Measurements from ENCODE around the gene NUDCD3. TPM values are rescaled to one million over a fixed set of nuclear protein-coding genes. Genes with fewer than 3 reads are reported as not detected.
"Not testable (repeated sequence)": the region's sequence is repeated elsewhere in the genome, so short reads cannot be mapped to it uniquely, and the experiment has no call there.

Gene NUDCD3
- total RNA-seq, 1 donor from 2014 or later: 43.5 TPM

DNA sequence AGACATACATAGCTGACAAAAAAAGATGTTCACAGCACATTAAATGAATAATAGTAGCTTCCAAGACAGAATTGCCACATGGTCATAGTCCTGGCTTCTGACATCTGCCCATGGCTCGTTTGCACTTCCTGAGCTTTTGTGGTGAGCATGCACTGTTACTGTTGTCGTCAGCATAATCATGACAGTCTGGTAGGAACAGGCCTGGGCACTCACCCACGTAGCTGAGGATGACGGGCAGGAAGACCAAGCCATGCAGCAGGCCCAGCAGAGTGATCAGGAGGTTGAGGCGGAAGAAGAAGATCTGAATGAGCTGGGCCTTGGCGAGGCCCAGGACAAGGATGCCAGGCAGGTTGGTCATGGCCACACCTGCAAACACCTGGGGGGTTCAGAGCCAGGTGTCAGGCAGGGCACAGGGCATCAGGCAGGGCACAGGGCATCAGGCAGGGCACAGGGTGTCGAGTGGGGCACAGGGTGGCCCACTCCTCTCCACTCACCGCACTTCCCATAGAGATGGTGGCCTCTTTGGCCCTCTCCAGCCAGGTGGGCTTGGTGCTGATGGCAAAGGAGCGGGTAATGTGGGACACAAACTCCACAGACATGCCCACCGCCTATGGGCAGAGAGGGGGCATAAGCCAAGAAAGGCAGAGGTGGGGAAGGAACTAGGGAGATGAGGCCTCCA lies 25.3 kb upstream of the NUDCD3 start:
- TF ChIP-seq, protein P1, sequence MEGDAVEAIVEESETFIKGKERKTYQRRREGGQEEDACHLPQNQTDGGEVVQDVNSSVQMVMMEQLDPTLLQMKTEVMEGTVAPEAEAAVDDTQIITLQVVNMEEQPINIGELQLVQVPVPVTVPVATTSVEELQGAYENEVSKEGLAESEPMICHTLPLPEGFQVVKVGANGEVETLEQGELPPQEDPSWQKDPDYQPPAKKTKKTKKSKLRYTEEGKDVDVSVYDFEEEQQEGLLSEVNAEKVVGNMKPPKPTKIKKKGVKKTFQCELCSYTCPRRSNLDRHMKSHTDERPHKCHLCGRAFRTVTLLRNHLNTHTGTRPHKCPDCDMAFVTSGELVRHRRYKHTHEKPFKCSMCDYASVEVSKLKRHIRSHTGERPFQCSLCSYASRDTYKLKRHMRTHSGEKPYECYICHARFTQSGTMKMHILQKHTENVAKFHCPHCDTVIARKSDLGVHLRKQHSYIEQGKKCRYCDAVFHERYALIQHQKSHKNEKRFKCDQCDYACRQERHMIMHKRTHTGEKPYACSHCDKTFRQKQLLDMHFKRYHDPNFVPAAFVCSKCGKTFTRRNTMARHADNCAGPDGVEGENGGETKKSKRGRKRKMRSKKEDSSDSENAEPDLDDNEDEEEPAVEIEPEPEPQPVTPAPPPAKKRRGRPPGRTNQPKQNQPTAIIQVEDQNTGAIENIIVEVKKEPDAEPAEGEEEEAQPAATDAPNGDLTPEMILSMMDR (conservative IDR thresholded peaks at IDR 0.05; ENCODE audit: low read depth, low read length): no peak
- DNase-seq (ENCODE audit: low read depth): no peak
- H3K4me3 ChIP-seq (ENCODE audit: low read depth, low read length): no peak overlapping the region

GRCh38 chr7:44512736-44513135 lies 22.3 kb upstream of the NUDCD3 start:
- no peak for DNase-seq (ENCODE audit: low read depth)
- TF ChIP-seq, protein P1 (conservative IDR thresholded peaks at IDR 0.05; ENCODE audit: low read depth, low read length): no peak
- H3K4me3 ChIP-seq (ENCODE audit: low read depth, low read length): no peak overlapping the region

- H3K4me3 ChIP-seq (ENCODE audit: low read depth, low read length): no peak overlapping the region
- no peak for DNase-seq (ENCODE audit: low read depth)
- TF ChIP-seq, protein P1 (conservative IDR thresholded peaks at IDR 0.05; ENCODE audit: low read depth, low read length): no peak
Measured at GRCh38 chr7:44511863-44512468, 21.5 kb upstream of the NUDCD3 start.

GRCh38 chr7:44511236-44511635 lies 20.8 kb upstream of the NUDCD3 start:
- H3K4me3 ChIP-seq (ENCODE audit: low read depth, low read length): no peak overlapping the region
- no peak for DNase-seq (ENCODE audit: low read depth)
- TF ChIP-seq, protein P1 (conservative IDR thresholded peaks at IDR 0.05; ENCODE audit: low read depth, low read length): no peak

- TF ChIP-seq, protein P1 (conservative IDR thresholded peaks at IDR 0.05; ENCODE audit: low read depth, low read length): no peak
- no peak for DNase-seq (ENCODE audit: low read depth)
- H3K4me3 ChIP-seq (ENCODE audit: low read depth, low read length): no peak overlapping the region
Measured at GRCh38 chr7:44508328-44509030, 18.0 kb upstream of the NUDCD3 start.

GRCh38 chr7:44506592-44507288 lies 16.3 kb upstream of the NUDCD3 start:
- H3K4me3 ChIP-seq (ENCODE audit: low read depth, low read length): not testable (repeated sequence)
- peak; percentile 6 for DNase-seq (ENCODE audit: low read depth)

DNA sequence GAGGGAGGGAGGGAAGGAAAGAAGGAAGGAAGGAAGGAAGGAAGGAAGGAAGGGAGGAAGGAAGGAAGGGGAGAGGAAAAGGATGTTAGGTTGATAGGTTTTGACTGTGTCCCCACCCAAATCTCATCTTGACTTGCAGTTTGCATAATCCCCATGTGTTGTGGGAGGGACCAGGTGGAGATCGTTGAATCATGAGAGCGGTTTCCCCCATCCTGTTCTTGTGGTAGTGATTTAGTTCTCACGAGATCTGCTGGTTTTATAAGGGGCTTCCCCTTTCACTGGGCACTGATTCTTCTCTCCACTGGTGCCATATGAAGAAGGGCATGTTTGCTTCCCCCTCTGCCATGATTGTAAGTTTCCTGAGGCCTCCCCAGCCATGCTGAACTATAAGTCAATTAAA lies 15.1 kb upstream of the NUDCD3 start:
- DNase-seq (ENCODE audit: low read depth): no peak
- H3K4me3 ChIP-seq (ENCODE audit: low read depth, low read length): no peak overlapping the region
- TF ChIP-seq, protein P1 (conservative IDR thresholded peaks at IDR 0.05; ENCODE audit: low read depth, low read length): no peak
